Stimulated activated CD4-positive, alpha-beta T cell treated with anti-CD3 and anti-CD28 coated beads, Interleukin-4, amount 100 ng/mL, for 48 hours (primary cell): ENCODE measurements around the gene PSG4.
"Not testable (repeated sequence)": the region's sequence is repeated elsewhere in the genome, so short reads cannot be mapped to it uniquely, and the experiment has no call there.

Source experiments
- DNase-seq, 2 donors: peaks; one replicate each; pipeline ENCODE4 v3.0.0-alpha.2; 2020; ENCODE audit warnings: low read depth in 2 of 2

The PSG4 gene

DNA sequence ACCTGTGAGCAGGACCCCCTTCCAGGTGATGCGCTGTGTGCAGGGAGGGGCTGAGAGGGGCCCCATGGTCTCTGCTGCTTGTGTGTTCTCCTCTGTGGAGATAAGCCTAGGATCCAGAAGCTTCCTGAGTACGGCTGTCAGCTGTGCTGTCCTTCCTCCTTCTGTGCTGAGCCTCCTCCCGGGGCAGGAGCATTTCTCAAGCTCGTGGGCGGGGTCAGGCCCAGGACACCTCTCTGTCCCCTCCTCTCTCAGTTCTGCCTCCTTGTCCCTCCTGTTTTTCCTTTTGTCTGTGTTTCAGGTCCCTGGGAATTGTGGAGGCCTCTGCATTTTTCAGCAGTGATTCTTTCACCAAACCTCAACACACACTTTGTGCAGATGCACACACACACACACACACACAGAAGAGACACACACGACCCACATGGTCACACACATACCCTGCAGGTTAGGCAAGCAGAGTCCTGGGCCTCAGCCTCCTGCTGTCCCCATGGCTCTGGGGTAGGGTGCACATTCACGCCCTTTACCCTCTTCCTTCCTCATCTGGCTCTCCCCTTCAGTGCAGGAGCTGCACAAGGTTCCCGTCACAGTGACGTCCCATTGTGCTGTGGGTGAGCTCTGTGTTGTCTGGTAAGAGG lies at the start of gene PSG4:
TSS of gene PSG4 (minus strand) at position 168 of the 635 bp plus-strand sequence. CDS start at position 66, 102 bp downstream.
- not testable (repeated sequence) for DNase-seq

GRCh38 chr19:43251428-43251827 lies 46.0 kb upstream of the PSG4 start:
- DNase-seq = not testable (repeated sequence)

GRCh38 chr19:43250296-43250695 lies 44.9 kb upstream of the PSG4 start:
- not testable (repeated sequence) for DNase-seq

DNA sequence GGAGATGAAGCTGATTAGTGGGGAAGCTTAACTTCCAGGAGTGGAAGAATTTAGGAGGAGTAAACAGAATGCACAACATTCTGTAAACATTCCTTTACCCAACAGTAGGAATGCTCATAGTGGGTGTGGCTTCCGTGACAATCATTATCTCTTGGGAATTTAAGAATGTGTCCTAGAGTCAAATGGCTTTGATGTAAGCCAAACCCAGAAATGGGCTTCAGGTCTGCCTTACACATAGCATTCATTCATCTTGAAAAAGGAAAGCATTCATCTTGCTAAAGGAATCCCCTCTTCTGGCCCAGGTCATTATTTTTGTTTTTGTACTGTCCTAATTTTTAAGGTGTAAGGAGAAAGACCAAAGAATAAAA lies 43.2 kb upstream of the PSG4 start:
- DNase-seq = not testable (repeated sequence)

DNA sequence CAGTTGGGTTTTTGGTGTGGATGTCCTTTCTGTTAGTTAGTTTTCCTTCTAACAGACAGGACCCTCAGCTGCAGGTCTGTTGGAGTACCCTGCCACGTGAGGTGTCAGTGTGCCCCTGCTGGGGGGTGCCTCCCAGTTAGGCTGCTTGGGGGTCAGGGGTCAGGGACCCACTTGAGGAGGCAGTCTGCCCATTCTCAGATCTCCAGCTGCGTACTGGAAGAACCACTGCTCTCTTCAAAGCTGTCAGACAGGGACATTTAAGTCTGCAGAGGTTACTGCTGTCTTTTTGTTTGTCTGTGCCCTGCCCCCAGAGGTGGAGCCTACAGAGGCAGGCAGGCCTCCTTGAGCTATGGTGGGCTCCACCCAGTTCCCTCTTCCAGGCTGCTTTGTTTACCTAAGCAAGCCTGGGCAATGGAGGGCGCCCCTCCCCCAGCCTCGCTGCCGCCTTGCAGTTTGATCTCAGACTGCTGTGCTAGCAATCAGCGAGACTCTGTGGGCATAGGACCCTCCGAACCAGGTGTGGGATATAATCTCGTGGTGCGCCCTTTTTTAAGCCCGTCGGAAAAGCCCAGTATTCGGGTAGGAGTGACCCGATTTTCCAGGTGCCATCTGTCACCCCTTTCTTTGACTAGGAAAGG lies 41.9 kb upstream of the PSG4 start:
- not testable (repeated sequence) for DNase-seq

- not testable (repeated sequence) for DNase-seq
Measured at GRCh38 chr19:43245848-43246247, 40.4 kb upstream of the PSG4 start.

DNA sequence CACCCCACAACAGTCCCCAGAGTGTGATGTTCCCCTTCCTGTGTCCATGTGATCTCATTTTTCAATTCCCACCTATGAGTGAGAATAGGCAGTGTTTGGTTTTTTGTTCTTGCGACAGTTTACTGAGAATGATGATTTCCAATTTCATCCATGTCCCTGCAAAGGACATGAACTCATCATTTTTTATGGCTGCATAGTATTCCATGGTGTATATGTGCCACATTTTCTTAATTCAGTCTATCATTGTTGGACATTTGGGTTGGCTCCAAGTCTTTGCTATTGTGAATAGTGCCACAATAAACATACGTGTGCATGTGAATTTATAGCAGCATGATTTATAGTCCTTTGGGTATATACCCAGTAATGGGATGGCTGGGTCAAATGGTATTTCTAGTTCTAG lies 36.8 kb upstream of the PSG4 start:
- DNase-seq = not testable (repeated sequence)

- not testable (repeated sequence) for DNase-seq
Measured at GRCh38 chr19:43238213-43238612, 32.8 kb upstream of the PSG4 start.

DNA sequence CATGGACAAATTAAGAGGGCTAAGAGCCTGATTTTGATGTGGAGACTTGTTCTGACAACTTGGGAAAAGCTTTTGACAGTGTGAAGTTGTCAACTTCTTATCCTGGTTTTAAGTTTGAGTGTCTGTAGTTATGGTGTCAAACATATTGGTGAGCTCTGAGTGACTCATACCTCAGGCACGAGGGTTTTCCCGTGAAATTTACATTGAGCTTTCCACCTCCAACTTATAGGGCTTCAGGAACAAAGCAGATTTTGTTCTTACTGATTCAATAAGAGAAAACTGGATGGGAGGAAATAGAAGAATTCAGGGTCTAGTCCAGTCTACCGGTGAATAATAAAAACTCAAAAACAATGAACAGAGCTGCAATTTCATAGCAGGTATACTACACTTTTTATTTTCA lies 30.2 kb upstream of the PSG4 start:
- DNase-seq = not testable (repeated sequence)

DNA sequence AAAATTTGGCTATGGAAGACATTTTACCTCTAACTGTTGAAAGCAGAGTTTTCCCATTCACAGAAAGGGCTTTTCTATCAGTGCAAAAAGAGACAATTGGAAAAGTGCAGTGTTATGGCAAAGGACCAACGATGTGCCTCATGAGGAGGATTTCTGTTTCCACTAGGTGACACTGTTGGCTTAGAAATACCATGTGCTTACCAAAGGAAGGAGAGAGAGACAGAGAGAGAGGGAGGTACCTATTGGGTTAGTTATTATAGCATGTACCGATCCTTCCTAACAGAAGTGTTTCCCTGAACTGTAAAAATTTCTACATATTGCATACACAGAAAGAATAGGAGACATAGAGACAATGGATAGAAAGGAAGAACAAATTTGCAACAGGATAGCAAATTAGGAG lies 23.9 kb upstream of the PSG4 start:
- DNase-seq = no peak

DNA sequence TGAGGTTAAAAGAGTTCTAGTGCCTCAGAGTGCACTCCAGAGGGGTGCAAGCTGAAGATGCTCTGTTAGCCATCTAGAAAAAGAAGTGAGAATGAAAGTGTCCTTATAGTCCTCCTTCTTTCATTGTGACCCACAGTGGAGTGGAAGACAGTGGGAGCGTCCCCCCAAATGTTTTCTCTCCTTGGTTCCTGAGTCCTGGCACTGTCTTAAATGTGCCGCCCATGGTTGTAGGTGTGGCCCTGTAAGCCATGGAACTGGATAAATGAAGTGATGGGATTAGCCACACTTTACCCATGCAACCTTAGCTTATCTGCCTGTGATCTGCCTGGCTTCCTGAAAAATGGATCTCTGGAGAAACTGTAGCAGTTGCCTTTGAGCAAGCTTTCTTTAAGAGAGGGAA lies 23.3 kb upstream of the PSG4 start:
- DNase-seq = not testable (repeated sequence)

DNA sequence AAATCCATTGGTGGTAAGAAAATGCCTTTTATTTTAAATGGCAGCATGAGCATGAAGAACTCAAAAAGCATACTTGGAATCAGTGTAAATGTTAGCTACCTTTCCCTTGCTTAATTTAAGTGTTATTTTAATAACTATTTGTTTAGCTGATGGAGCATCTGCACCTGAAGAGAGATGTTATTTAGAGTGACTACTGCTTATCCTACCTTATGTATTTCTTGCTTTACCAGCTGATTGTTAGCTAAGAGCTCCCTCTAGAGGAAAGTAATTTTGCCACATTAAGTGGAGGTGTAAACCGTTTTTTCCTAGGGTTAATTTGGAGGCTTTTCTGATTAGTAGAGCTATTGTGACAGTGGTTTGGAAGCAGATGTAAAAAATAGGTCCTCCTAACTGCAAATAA lies 21.5 kb upstream of the PSG4 start:
- DNase-seq = not testable (repeated sequence)

DNA sequence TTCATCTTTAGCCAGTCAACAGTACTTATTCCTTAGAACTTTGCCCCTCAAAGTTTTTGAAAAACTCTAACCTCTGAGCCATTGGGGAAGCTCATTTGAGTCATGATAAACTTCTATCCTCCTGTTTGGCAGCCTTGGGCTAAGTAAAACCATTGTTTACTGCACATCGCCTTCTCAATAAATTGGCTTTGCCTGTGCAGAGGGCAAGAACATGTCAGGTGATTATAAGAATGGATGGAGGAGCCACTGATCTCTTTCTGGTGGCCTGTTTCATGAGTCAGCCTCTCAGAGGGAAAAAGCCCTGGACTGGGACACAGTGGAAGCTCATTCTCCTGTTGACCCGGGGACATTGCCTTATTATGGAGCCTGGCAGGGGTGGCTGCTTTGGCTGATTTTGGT lies 19.4 kb upstream of the PSG4 start:
- no peak for DNase-seq

GRCh38 chr19:43224201-43224854 lies 18.9 kb upstream of the PSG4 start:
- not testable (repeated sequence) for DNase-seq

GRCh38 chr19:43221891-43222290 lies 16.5 kb upstream of the PSG4 start:
- DNase-seq = not testable (repeated sequence)

GRCh38 chr19:43219136-43219535 lies 13.7 kb upstream of the PSG4 start:
- not testable (repeated sequence) for DNase-seq

- not testable (repeated sequence) for DNase-seq
Measured at GRCh38 chr19:43215881-43216280, 10.4 kb upstream of the PSG4 start.

DNA sequence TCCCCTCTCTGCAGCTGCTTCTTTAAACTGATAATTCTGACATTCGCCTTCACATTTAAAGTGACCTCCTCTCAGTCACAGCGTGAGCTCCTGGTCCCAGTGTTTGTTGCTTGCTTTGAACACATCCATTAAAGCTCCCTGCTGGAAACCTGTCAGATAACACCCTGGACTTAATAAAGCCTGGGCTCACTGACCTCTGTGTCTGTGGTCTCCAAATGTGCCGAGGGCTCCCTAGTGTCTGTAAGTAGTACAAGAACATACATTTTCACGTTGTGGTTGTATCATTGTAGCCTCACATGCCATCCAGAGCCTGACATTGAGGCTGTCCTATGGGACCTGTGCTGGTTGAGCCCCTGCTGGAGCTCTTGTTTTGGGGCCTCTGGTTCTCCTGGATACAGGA lies 2.6 kb upstream of the PSG4 start:
- no peak for DNase-seq

DNA sequence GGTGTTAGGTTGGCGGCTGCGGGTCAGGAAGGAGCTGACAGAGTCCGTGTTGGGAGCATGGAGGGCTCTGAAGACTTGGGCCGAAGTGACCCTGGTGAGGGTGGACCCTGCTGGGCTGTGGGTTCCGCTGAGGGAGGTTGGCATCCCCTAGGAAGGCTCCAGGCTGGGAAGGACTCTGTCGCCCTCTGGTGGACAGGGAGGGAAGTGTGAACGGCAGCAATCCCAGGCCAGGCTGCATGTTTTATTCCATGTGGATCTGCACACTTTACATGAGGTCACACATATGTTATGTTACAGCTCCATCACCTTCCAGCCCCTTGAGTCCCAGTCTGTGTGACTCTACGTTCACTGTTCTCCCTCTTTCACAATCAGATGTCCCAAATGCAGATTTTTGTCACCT lies 1.7 kb upstream of the PSG4 start:
- not testable (repeated sequence) for DNase-seq

DNA sequence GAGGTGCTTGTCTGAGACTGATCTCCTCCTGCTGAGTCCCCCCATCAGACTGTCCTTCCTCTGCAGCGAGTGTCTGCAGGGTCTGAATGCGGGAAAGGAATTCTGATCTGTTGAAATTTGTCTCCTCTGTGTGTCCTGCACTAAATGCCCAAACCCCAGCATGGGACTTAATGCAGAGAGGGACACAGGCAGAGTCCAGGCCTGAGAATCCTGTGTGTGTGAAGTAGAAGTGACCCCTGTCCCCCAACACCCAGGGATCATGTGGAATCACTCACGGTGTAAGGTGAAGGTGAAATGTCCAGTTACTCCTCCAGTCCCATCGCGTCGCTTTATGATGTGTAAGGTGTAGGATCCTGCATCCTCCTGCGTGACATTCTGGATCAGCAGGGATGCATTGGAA lies 1.8 kb downstream of the PSG4 start:
- not testable (repeated sequence) for DNase-seq

- not testable (repeated sequence) for DNase-seq
Measured at GRCh38 chr19:43201891-43202290, 3.5 kb downstream of the PSG4 start.

- DNase-seq = not testable (repeated sequence)
Measured at GRCh38 chr19:43201337-43201801, 4.1 kb downstream of the PSG4 start.
